GM23338 (cell line): ENCODE measurements around the gene TCTA. TPM values are rescaled to one million over a fixed set of nuclear protein-coding genes. Genes with fewer than 3 reads are reported as not detected.

Experiments used
- ATAC-seq: fragments of 200-7000 bp; cut with Tn5 transposase; 3 replicates; pipeline ENCODE4 v1.9.1; 2020
- DNase-seq: peaks from one replicate; pipeline ENCODE4 v3.0.0-alpha.2; 2015; ENCODE audit warnings: low spot score
- H2AFZ ChIP-seq: fragments of 200-600 bp; sonication (generic); 2 replicates; pipeline ENCODE4 v1.8.0; 2016; ENCODE audit warnings: antibody characterized with exemption, mild to moderate bottlenecking, moderate library complexity
- H3F3A ChIP-seq: fragments of 200-600 bp; sonication (generic); replicated peaks from 2 replicates; pipeline ENCODE4 v1.8.0; 2017; ENCODE audit warnings: antibody characterized with exemption, mixed run types, low read depth
- H3K27ac ChIP-seq: fragments of 200-600 bp; sonication (generic); 2 replicates; pipeline ENCODE4 v1.6.1; 2016; ENCODE audit warnings: low read depth
- H3K27me3 ChIP-seq: fragments of 200-600 bp; sonication (generic); 2 replicates; pipeline ENCODE4 v1.8.0; 2016; ENCODE audit warnings: mild to moderate bottlenecking, mixed run types, moderate library complexity; ENCODE audit not compliant: insufficient read depth
- H3K36me3 ChIP-seq: fragments of 200-600 bp; sonication (generic); 2 replicates; pipeline ENCODE4 v1.8.0; 2016; ENCODE audit warnings: mild to moderate bottlenecking; ENCODE audit not compliant: insufficient read depth
- H3K4me1 ChIP-seq: fragments of 200-600 bp; sonication (generic); 2 replicates; pipeline ENCODE4 v1.8.0; 2016; ENCODE audit warnings: mild to moderate bottlenecking, moderate library complexity; ENCODE audit not compliant: insufficient read depth
- H3K4me2 ChIP-seq: fragments of 200-600 bp; sonication (generic); 2 replicates; pipeline ENCODE4 v1.7.1; 2017; ENCODE audit warnings: mixed run types
- H3K4me3 ChIP-seq: fragments of 200-600 bp; sonication (generic); 2 replicates; pipeline ENCODE4 v1.6.1; 2016; ENCODE audit warnings: mixed run types
- H3K79me2 ChIP-seq: fragments of 200-600 bp; sonication (generic); replicated peaks from 2 replicates; pipeline ENCODE4 v1.8.0; 2017; ENCODE audit warnings: mild to moderate bottlenecking; ENCODE audit not compliant: insufficient read depth
- H3K9me2 ChIP-seq: fragments of 200-600 bp; sonication (generic); 2 replicates; pipeline ENCODE4 v1.8.0; 2017; ENCODE audit not compliant: insufficient read depth
- H4K20me1 ChIP-seq: fragments of 200-600 bp; sonication (generic); replicated peaks from 2 replicates; pipeline ENCODE4 v1.8.0; 2017; ENCODE audit warnings: mild to moderate bottlenecking; ENCODE audit not compliant: insufficient read depth
- H3K27ac Mint-ChIP-seq: 2 replicates; pipeline ENCODE4 v1.8.0; 2020; ENCODE audit warnings: inconsistent platforms, mild to moderate bottlenecking, moderate library complexity, mixed read lengths
- H3K27me3 Mint-ChIP-seq: 3 replicates; pipeline ENCODE4 v1.8.0; 2022; ENCODE audit warnings: low read depth, mild to moderate bottlenecking, moderate library complexity, mixed read lengths, inconsistent platforms; ENCODE audit not compliant: insufficient read depth, poor library complexity
- H3K36me3 Mint-ChIP-seq: 3 replicates; pipeline ENCODE4 v1.8.0; 2021; ENCODE audit warnings: low read depth, mild to moderate bottlenecking, inconsistent platforms, moderate library complexity, mixed read lengths
- H3K4me1 Mint-ChIP-seq: 3 replicates; pipeline ENCODE4 v1.8.0; 2020; ENCODE audit warnings: mild to moderate bottlenecking, inconsistent platforms, mixed read lengths
- H3K4me3 Mint-ChIP-seq: 3 replicates; pipeline ENCODE4 v1.8.0; 2021; ENCODE audit warnings: moderate library complexity, mild to moderate bottlenecking, inconsistent platforms, mixed read lengths
- H3K9me3 Mint-ChIP-seq: 3 replicates; pipeline ENCODE4 v1.8.0; 2020; ENCODE audit warnings: moderate library complexity, mild to moderate bottlenecking, inconsistent platforms, mixed read lengths
- CREB1 ChIP-seq: fragments of 250-450 bp; sonication (Bioruptor Pico); IDR thresholded peaks from 2 replicates; pipeline ENCODE4 v1.5.0; 2020; ENCODE audit warnings: low read depth, mild to moderate bottlenecking, moderate library complexity
- ETS1 ChIP-seq: IDR thresholded peaks from 2 replicates; pipeline ENCODE4 v1.6.1; 2016; ENCODE audit warnings: antibody characterized with exemption
- EZH2 ChIP-seq: fragments of 200-600 bp; sonication (generic); IDR thresholded peaks from one replicate; pipeline ENCODE4 v1.8.0; 2017; ENCODE audit warnings: antibody characterized with exemption, mild to moderate bottlenecking, low read depth; ENCODE audit not compliant: unreplicated experiment
- JUNB ChIP-seq: IDR thresholded peaks from one replicate; pipeline ENCODE4 v1.6.1; 2016; ENCODE audit warnings: antibody characterized with exemption; ENCODE audit not compliant: unreplicated experiment
- ZNF114 ChIP-seq: fragments of 250-450 bp; sonication (Bioruptor Pico); IDR thresholded peaks from 2 replicates; pipeline ENCODE4 v1.5.0; 2020; ENCODE audit warnings: mild to moderate bottlenecking, moderate library complexity
- ZNF462 ChIP-seq: fragments of 250-450 bp; sonication (Bioruptor Pico); IDR thresholded peaks from 2 replicates; pipeline ENCODE4 v1.5.0; 2020; ENCODE audit warnings: mild to moderate bottlenecking, moderate library complexity
- polyA plus RNA-seq: library from polyadenylated mRNA; unstranded; fragments of >200 nt; fragmentation: Nextera tagmentation; extraction: Ambion mirVana; gene quantifications from 2 replicates; pipeline ENCODE4 v1.2.1, GENCODE V29; 2016
- total RNA-seq: library from RNA; depleted of rRNA; stranded (reverse); fragments of >200 nt; shearing (Covaris generic); gene quantifications from 2 replicates; pipeline ENCODE4 v1.2.3, GENCODE V29; 2014

TCTA gene
- total and polyA plus RNA-seq, 2 experiments from 2014 or later = 4.0 to 5.0 TPM

GRCh38 chr3:49362561-49362960, 49.7 kb upstream of the TCTA start (continued):
- no peak for TF ChIP-seq CREB1 (CRISPR knock-in tag)
- TF ChIP-seq EZH2 = no peak
- TF ChIP-seq ETS1 = no peak
- no peak for TF ChIP-seq ZNF114

GRCh38 chr3:49370585-49371290, 41.5 kb upstream of the TCTA start:
- Histone ChIP-seq H3F3A (peaks cover 9% of the 10 kb centered on the region), H3K27ac (0 out of 2 replicates have a peak overlapping the region, but pooled peaks have one; percentile 50), H3K4me3 (no peak overlapping the region), H3K79me2 (peaks cover 55% of the 10 kb centered on the region), H2AFZ (no peak overlapping the region), H3K36me3 (peaks cover 33% of the 10 kb centered on the region), H3K27me3 (no peaks in the 10 kb centered on the region), H3K4me2 (no peak overlapping the region), H3K9me2 (no peaks in the 10 kb centered on the region), H4K20me1 (peaks cover 34% of the 10 kb centered on the region), H3K4me1 (no peaks in the 10 kb centered on the region)
- Mint-ChIP-seq H3K27ac (no peak overlapping the region), H3K4me3 (no peak overlapping the region), H3K27me3 (peaks cover 2% of the 10 kb centered on the region), H3K4me1 (no peaks in the 10 kb centered on the region), H3K36me3 (peaks cover 75% of the 10 kb centered on the region), H3K9me3 (no peaks in the 10 kb centered on the region)
- ATAC-seq (no peak), DNase-seq (no peak)
- TF ChIP-seq JUNB = no peak
- no peak for TF ChIP-seq CREB1 (CRISPR knock-in tag)
- no peak for TF ChIP-seq ZNF114
- no peak for TF ChIP-seq ZNF462 (CRISPR knock-in tag)
